ENCODE data around the gene CTAGE9.

Gene CTAGE9

GRCh38 chr6:131663578-131664165 lies 47.1 kb downstream of the CTAGE9 start:
- no peak for DNase-seq

GRCh38 chr6:131660195-131660594 lies 50.6 kb downstream of the CTAGE9 start:
- no peak for DNase-seq

Measured in stimulated activated CD4-positive, alpha-beta T cell treated with anti-CD3 and anti-CD28 coated beads, Interleukin-1b, Interleukin-23, amount 100 ng/mL, for 48 hours (primary cell).